ENCODE results near the gene PPARGC1A. TPM values are rescaled to one million over a fixed set of nuclear protein-coding genes. Genes with fewer than 3 reads are reported as not detected.

PPARGC1A gene
- total and polyA plus RNA-seq, 4 experiments from 2014 or later = not detected

GRCh38 chr4:23835774-23836478 lies 53.9 kb downstream of the PPARGC1A start:
- intact Hi-C loops (cut with micrococcal nuclease) = no loop called here
- ChIA-PET CTCF (ENCODE audit: partially characterized antibody) (no interaction called here), POLR2A (ENCODE audit: partially characterized antibody) (no interaction called here)
- no peak for DNase-seq
- no peaks in the 10 kb centered on the region for H3K27me3 Mint-ChIP-seq
- no peak overlapping the region for H3K4me3 Mint-ChIP-seq
- Histone ChIP-seq H3K4me1 (ENCODE audit: insufficient read depth, low read length) (no peaks in the 10 kb centered on the region), H3K36me3 (ENCODE audit: insufficient read depth, low read length) (no peaks in the 10 kb centered on the region), H3K9me3 (ENCODE audit: control insufficient read depth in 1 of 2, low read length in 2 of 2) (no peaks in the 10 kb centered on the region), H3K4me3 (ENCODE audit: low read length in 2 of 2) (no peak overlapping the region), H3K27me3 (ENCODE audit: insufficient read depth, low read length) (no peaks in the 10 kb centered on the region), H3K27ac (ENCODE audit: low read depth, low read length) (no peak overlapping the region)
- H3K9me3 Mint-ChIP-seq = peaks cover 0 to 3% (median 0%) of the 10 kb centered on the region in 8 donors
- H3K27ac Mint-ChIP-seq = no peak overlapping the region
- H3K4me1 Mint-ChIP-seq = no peaks in the 10 kb centered on the region
- H3K36me3 Mint-ChIP-seq = no peaks in the 10 kb centered on the region

- no peaks in the 10 kb centered on the region for H3K4me1 Mint-ChIP-seq
- no peak overlapping the region for H3K27ac Mint-ChIP-seq
- Histone ChIP-seq H3K36me3 (ENCODE audit: insufficient read depth, low read length) (no peaks in the 10 kb centered on the region), H3K27me3 (ENCODE audit: insufficient read depth, low read length) (no peaks in the 10 kb centered on the region), H3K27ac (ENCODE audit: low read depth, low read length) (no peak overlapping the region), H3K4me3 (ENCODE audit: low read length in 2 of 2) (no peak overlapping the region), H3K9me3 (ENCODE audit: control insufficient read depth in 1 of 2, low read length in 2 of 2) (no peaks in the 10 kb centered on the region), H3K4me1 (ENCODE audit: insufficient read depth, low read length) (no peaks in the 10 kb centered on the region)
- ChIA-PET CTCF (ENCODE audit: partially characterized antibody) (no interaction called here), POLR2A (ENCODE audit: partially characterized antibody) (no interaction called here)
- intact Hi-C loops (cut with micrococcal nuclease) = no loop called here
- DNase-seq = no peak
- H3K36me3 Mint-ChIP-seq = no peaks in the 10 kb centered on the region
- H3K4me3 Mint-ChIP-seq = no peak overlapping the region
- no peaks in the 10 kb centered on the region for H3K27me3 Mint-ChIP-seq
- peaks cover 0 to 4% (median 0%) of the 10 kb centered on the region in 8 donors for H3K9me3 Mint-ChIP-seq
Measured at GRCh38 chr4:23828779-23829178, 61.1 kb downstream of the PPARGC1A start.

DNA sequence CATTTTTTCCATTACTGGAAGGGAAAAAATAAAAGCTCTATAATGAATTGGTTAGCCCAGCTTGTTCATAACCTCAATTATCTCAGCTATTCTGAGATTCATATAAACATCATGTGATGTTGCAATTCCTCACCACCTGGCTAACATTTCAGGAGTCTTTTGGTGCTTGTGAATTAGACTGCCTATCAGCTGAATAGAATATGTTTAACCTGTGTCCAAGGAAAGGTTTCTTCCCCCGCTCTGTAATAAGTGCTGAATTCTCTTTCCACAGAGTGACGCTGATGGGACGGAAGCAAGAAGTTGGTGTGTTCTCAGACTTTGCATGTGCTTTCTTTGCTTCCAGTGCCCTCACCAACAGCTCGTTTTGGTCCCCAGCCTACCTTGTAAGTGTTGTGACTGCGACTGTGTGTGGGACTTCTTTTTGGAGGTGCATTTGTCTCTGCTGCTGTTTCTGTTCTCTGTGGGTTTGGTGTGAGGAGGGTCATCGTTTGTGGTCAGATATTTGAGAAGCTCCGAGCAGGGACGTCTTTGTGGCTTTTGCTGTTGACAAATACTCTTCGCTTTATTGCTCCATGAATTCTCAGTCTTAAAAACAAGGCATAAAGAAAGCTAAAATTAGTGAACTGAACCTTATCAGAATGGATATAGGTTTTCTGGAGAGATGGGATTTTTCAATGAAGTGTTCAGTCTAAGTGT lies 61.7 kb downstream of the PPARGC1A start:
- Mint-ChIP-seq H3K4me1 (no peaks in the 10 kb centered on the region), H3K4me3 (no peak overlapping the region), H3K9me3 (peaks cover 0 to 4% (median 0%) of the 10 kb centered on the region in 8 donors), H3K36me3 (no peaks in the 10 kb centered on the region), H3K27ac (no peak overlapping the region), H3K27me3 (no peaks in the 10 kb centered on the region)
- Histone ChIP-seq H3K27me3 (ENCODE audit: insufficient read depth, low read length) (no peaks in the 10 kb centered on the region), H3K4me1 (ENCODE audit: insufficient read depth, low read length) (no peaks in the 10 kb centered on the region), H3K9me3 (ENCODE audit: control insufficient read depth in 1 of 2, low read length in 2 of 2) (no peaks in the 10 kb centered on the region), H3K36me3 (ENCODE audit: insufficient read depth, low read length) (no peaks in the 10 kb centered on the region), H3K27ac (ENCODE audit: low read depth, low read length) (no peak overlapping the region), H3K4me3 (ENCODE audit: low read length in 2 of 2) (no peak overlapping the region)
- ChIA-PET POLR2A (ENCODE audit: partially characterized antibody) (no interaction called here), CTCF (ENCODE audit: partially characterized antibody) (no interaction called here)
- intact Hi-C loops (cut with micrococcal nuclease) = no loop called here
- DNase-seq = no peak

DNA sequence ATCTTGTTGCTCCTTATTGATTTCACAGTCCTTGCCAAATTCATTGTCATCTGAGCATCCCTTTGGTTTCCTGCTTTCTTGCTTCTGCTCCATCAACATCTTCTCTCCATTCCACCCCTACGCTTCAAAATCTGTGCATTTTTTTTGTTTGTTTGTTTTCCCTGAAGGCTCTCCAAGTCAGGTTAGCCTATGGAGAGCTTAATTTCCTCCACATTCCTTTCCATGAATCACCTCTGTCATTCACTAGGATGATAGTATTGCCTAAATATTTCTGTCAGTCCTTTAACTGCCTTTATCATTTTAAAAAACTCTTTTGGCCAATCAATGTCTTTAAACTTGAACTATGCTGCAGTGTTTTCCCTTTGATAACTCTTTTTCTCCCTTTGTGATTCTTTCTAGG lies 67.7 kb downstream of the PPARGC1A start:
- H3K27ac Mint-ChIP-seq = no peak overlapping the region
- no peaks in the 10 kb centered on the region for H3K4me1 Mint-ChIP-seq
- no peaks in the 10 kb centered on the region for H3K27me3 ChIP-seq (ENCODE audit: insufficient read depth, low read length)
- no peaks in the 10 kb centered on the region for H3K9me3 ChIP-seq (ENCODE audit: control insufficient read depth in 1 of 2, low read length in 2 of 2)
- H3K27ac ChIP-seq (ENCODE audit: low read depth, low read length) = no peak overlapping the region
- CTCF ChIA-PET (ENCODE audit: partially characterized antibody) = no interaction called here
- H3K36me3 ChIP-seq (ENCODE audit: insufficient read depth, low read length) = no peaks in the 10 kb centered on the region
- H3K27me3 Mint-ChIP-seq = no peaks in the 10 kb centered on the region
- intact Hi-C loops (cut with micrococcal nuclease) = no loop called here
- POLR2A ChIA-PET (ENCODE audit: partially characterized antibody) = no interaction called here
- H3K4me3 ChIP-seq (ENCODE audit: low read length in 2 of 2) = no peak overlapping the region
- H3K36me3 Mint-ChIP-seq = no peaks in the 10 kb centered on the region
- no peak for DNase-seq
- H3K9me3 Mint-ChIP-seq = peaks cover 0 to 5% (median 0%) of the 10 kb centered on the region in 8 donors
- H3K4me3 Mint-ChIP-seq = no peak overlapping the region
- no peaks in the 10 kb centered on the region for H3K4me1 ChIP-seq (ENCODE audit: insufficient read depth, low read length)

DNA sequence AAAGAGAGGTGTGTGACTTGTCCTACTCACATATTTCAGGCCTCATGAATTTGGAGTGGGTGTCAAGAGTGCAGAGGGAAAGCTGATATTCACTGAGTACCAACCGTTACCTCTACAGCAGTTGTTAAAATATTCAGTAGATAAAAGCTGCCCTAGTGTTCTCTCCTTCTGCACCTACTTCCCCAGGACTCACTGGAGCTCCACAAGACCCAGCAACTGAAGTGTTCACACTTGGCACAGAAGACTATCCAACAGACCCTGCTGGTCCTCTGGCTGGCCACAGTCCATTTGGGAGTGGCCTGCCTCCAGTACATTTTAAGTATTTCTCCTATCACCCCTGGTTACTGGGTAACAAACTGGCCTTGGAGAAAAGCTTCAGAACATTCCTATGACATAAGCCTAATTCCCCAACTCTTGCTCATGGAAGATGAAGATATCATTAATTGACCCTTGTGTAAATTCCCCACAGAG lies 70.8 kb downstream of the PPARGC1A start:
- CTCF ChIA-PET (ENCODE audit: partially characterized antibody) = no interaction called here

GRCh38 chr4:23818097-23818885 lies 71.6 kb downstream of the PPARGC1A start:
- Histone ChIP-seq H3K9me3 (ENCODE audit: control insufficient read depth in 1 of 2, low read length in 2 of 2) (no peaks in the 10 kb centered on the region), H3K27ac (ENCODE audit: low read depth, low read length) (no peak overlapping the region), H3K4me3 (ENCODE audit: low read length in 2 of 2) (no peak overlapping the region), H3K27me3 (ENCODE audit: insufficient read depth, low read length) (no peaks in the 10 kb centered on the region), H3K4me1 (ENCODE audit: insufficient read depth, low read length) (no peaks in the 10 kb centered on the region), H3K36me3 (ENCODE audit: insufficient read depth, low read length) (no peaks in the 10 kb centered on the region)
- ChIA-PET CTCF (ENCODE audit: partially characterized antibody) (no interaction called here), POLR2A (ENCODE audit: partially characterized antibody) (no interaction called here)
- Mint-ChIP-seq H3K4me1 (no peaks in the 10 kb centered on the region), H3K36me3 (no peaks in the 10 kb centered on the region), H3K27me3 (no peaks in the 10 kb centered on the region), H3K4me3 (no peak overlapping the region), H3K27ac (no peak overlapping the region), H3K9me3 (peaks cover 0 to 7% (median under 1%) of the 10 kb centered on the region in 8 donors)
- intact Hi-C loops (cut with micrococcal nuclease) = no loop called here
- DNase-seq = no peak

More for the DNA sequence above, 70.8 kb downstream of the PPARGC1A start:
- no peaks in the 10 kb centered on the region for H3K4me1 ChIP-seq (ENCODE audit: insufficient read depth, low read length)
- no peaks in the 10 kb centered on the region for H3K9me3 ChIP-seq (ENCODE audit: control insufficient read depth in 1 of 2, low read length in 2 of 2)
- Mint-ChIP-seq H3K27ac (no peak overlapping the region), H3K9me3 (peaks cover 0 to 3% (median 0%) of the 10 kb centered on the region in 8 donors), H3K36me3 (no peaks in the 10 kb centered on the region), H3K27me3 (no peaks in the 10 kb centered on the region), H3K4me1 (no peaks in the 10 kb centered on the region), H3K4me3 (no peak overlapping the region)
- H3K36me3 ChIP-seq (ENCODE audit: insufficient read depth, low read length) = no peaks in the 10 kb centered on the region
- no peak for DNase-seq
- intact Hi-C loops (cut with micrococcal nuclease) = no loop called here
- H3K27ac ChIP-seq (ENCODE audit: low read depth, low read length) = no peak overlapping the region
- POLR2A ChIA-PET (ENCODE audit: partially characterized antibody) = no interaction called here
- no peak overlapping the region for H3K4me3 ChIP-seq (ENCODE audit: low read length in 2 of 2)
- H3K27me3 ChIP-seq (ENCODE audit: insufficient read depth, low read length) = no peaks in the 10 kb centered on the region

DNA sequence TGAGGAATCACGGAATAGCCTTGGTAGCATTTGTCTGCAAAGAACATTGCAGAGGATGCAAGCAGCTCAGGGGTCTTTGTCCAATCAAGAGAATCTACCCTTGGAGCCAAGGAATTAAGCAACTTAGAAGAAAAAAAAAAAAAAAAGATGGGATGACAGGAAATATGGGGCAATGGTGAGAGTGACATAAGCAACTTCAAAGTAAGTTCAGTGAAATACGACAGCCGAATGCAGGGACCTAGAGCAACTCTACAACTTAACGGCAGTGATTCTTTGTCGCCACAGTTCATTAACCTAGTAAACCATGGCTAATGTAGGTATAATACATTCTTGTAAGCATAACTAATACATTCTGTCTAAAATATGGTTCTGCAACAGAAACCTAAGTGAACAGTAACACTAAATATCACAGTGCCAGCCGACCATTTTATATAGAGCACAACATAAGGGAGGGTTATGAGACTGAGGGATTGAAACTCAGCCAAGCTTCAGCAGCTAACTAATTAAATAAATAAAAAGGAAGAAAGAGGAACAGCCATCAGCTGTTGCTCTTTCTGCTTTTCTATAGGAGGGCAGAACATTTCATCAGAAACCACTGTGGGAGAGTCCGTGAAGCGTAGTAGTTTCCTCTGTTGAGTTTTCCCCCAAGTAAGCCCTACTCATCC lies 74.7 kb downstream of the PPARGC1A start:
- Histone ChIP-seq H3K36me3 (ENCODE audit: insufficient read depth, low read length) (no peaks in the 10 kb centered on the region), H3K4me1 (ENCODE audit: insufficient read depth, low read length) (no peaks in the 10 kb centered on the region), H3K27me3 (ENCODE audit: insufficient read depth, low read length) (no peaks in the 10 kb centered on the region), H3K27ac (ENCODE audit: low read depth, low read length) (no peak overlapping the region), H3K4me3 (ENCODE audit: low read length in 2 of 2) (no peak overlapping the region), H3K9me3 (ENCODE audit: control insufficient read depth in 1 of 2, low read length in 2 of 2) (no peaks in the 10 kb centered on the region)
- ChIA-PET CTCF (ENCODE audit: partially characterized antibody) (no interaction called here), POLR2A (ENCODE audit: partially characterized antibody) (no interaction called here)
- H3K36me3 Mint-ChIP-seq = no peaks in the 10 kb centered on the region
- H3K9me3 Mint-ChIP-seq = peaks cover 0 to 7% (median under 1%) of the 10 kb centered on the region in 8 donors
- no peaks in the 10 kb centered on the region for H3K27me3 Mint-ChIP-seq
- H3K4me3 Mint-ChIP-seq = no peak overlapping the region
- no peak for DNase-seq
- no peaks in the 10 kb centered on the region for H3K4me1 Mint-ChIP-seq
- intact Hi-C loops (cut with micrococcal nuclease) = no loop called here
- no peak overlapping the region for H3K27ac Mint-ChIP-seq
